Measurements from ENCODE around the gene CHD6.

The CHD6 gene

GRCh38 chr20:41393705-41394066 lies 224.5 kb downstream of the CHD6 start:
- H3K9me3 ChIP-seq (ENCODE audit: control insufficient read depth, insufficient read depth, low read length) = no peaks in the 10 kb centered on the region
- H3K27me3 ChIP-seq (ENCODE audit: control insufficient read depth, insufficient read depth, low read length) = no peaks in the 10 kb centered on the region
- no peak overlapping the region for H3K9ac ChIP-seq (ENCODE audit: low read depth, low read length)
- H3K4me3 ChIP-seq (ENCODE audit: low read depth, low read length) = no peak overlapping the region
- H3K36me3 ChIP-seq (ENCODE audit: control insufficient read depth, insufficient read depth, low read length) = no peaks in the 10 kb centered on the region
- H3K4me1 ChIP-seq (ENCODE audit: control insufficient read depth, insufficient read depth, low read length) = peaks cover 12% of the 10 kb centered on the region

GRCh38 chr20:41392871-41393704 lies 225.1 kb downstream of the CHD6 start:
- Histone ChIP-seq H3K4me3 (ENCODE audit: low read depth, low read length) (no peak overlapping the region), H3K9ac (ENCODE audit: low read depth, low read length) (no peak overlapping the region), H3K36me3 (ENCODE audit: control insufficient read depth, insufficient read depth, low read length) (no peaks in the 10 kb centered on the region), H3K27me3 (ENCODE audit: control insufficient read depth, insufficient read depth, low read length) (no peaks in the 10 kb centered on the region), H3K9me3 (ENCODE audit: control insufficient read depth, insufficient read depth, low read length) (no peaks in the 10 kb centered on the region), H3K4me1 (ENCODE audit: control insufficient read depth, insufficient read depth, low read length) (peaks cover 12% of the 10 kb centered on the region)

DNA sequence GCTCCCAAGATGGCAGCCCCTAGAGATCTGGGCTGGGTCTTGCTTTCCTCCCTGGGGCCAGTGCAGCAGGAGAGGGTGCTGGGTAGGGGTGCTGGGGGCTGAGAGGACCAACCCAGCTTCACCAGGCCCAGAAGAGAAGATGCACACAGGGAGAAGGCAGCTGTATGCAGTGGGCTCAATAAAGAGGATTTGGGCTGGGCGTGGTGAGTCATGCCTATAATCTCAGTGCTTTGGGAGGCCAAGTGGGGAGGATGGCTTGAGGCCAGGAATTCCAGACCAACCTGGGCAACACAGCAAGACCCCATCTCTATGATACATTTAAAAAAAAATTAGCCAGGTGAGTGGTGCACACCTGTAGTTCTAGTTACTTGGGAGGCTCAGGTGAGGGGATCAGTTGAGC lies 225.9 kb downstream of the CHD6 start:
- no peaks in the 10 kb centered on the region for H3K27me3 ChIP-seq (ENCODE audit: control insufficient read depth, insufficient read depth, low read length)

DNA sequence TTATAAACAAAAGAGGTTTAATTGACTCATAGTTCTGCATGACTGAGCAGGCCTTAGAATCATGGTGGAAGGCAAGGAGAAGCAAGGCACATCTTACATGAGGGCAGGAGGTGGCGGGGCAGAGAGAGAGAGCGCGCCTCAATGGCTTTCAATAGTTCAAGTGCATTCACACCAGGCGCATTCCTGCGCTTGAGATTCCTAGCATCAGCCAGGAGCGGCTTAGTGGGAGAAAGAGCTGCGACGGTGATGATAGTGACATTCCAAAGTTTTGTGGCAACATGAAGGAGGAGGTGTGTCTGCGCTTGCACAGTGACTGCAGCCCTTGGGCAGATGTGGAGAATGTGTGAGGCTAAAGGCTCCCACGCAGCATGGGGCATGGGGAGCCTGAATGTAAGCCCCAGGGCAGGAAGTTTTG lies 226.6 kb downstream of the CHD6 start:
- no peaks in the 10 kb centered on the region for H3K9me3 ChIP-seq (ENCODE audit: control insufficient read depth, insufficient read depth, low read length)
- H3K9ac ChIP-seq (ENCODE audit: low read depth, low read length) = no peak overlapping the region
- H3K27me3 ChIP-seq (ENCODE audit: control insufficient read depth, insufficient read depth, low read length) = no peaks in the 10 kb centered on the region
- H3K36me3 ChIP-seq (ENCODE audit: control insufficient read depth, insufficient read depth, low read length) = no peaks in the 10 kb centered on the region
- H3K4me3 ChIP-seq (ENCODE audit: low read depth, low read length) = no peak overlapping the region
- peaks cover 12% of the 10 kb centered on the region for H3K4me1 ChIP-seq (ENCODE audit: control insufficient read depth, insufficient read depth, low read length)

More for the DNA sequence above, 225.9 kb downstream of the CHD6 start:
- Histone ChIP-seq H3K9ac (ENCODE audit: low read depth, low read length) (no peak overlapping the region), H3K4me1 (ENCODE audit: control insufficient read depth, insufficient read depth, low read length) (peaks cover 12% of the 10 kb centered on the region), H3K36me3 (ENCODE audit: control insufficient read depth, insufficient read depth, low read length) (no peaks in the 10 kb centered on the region), H3K4me3 (ENCODE audit: low read depth, low read length) (no peak overlapping the region), H3K9me3 (ENCODE audit: control insufficient read depth, insufficient read depth, low read length) (no peaks in the 10 kb centered on the region)

DNA sequence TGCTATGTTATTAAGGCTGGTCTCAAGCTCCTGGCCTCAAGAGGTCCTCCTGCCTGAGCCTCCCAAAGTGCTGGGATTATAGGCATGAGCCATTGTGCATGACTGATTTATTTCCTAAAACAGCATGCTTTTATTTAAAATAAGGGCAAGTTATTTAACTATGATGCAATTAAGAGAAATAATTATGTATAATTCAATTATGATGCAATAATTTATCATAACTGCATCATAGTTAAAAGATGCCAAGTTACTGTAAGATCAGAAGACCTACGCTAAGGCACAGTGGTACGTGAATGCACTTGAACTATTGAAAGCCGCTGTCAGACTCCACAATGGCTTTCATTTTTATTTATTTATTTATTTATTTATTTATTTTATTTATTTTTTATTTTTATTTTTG lies 227.3 kb downstream of the CHD6 start:
- H3K9me3 ChIP-seq (ENCODE audit: control insufficient read depth, insufficient read depth, low read length) = no peaks in the 10 kb centered on the region
- no peak overlapping the region for H3K9ac ChIP-seq (ENCODE audit: low read depth, low read length)
- H3K36me3 ChIP-seq (ENCODE audit: control insufficient read depth, insufficient read depth, low read length) = no peaks in the 10 kb centered on the region
- H3K4me1 ChIP-seq (ENCODE audit: control insufficient read depth, insufficient read depth, low read length) = peaks cover 8% of the 10 kb centered on the region
- H3K4me3 ChIP-seq (ENCODE audit: low read depth, low read length) = no peak overlapping the region
- no peaks in the 10 kb centered on the region for H3K27me3 ChIP-seq (ENCODE audit: control insufficient read depth, insufficient read depth, low read length)

- H3K4me1 ChIP-seq (ENCODE audit: control insufficient read depth, insufficient read depth, low read length) = peaks cover 2% of the 10 kb centered on the region
- H3K36me3 ChIP-seq (ENCODE audit: control insufficient read depth, insufficient read depth, low read length) = no peaks in the 10 kb centered on the region
- no peaks in the 10 kb centered on the region for H3K27me3 ChIP-seq (ENCODE audit: control insufficient read depth, insufficient read depth, low read length)
- H3K4me3 ChIP-seq (ENCODE audit: low read depth, low read length) = no peak overlapping the region
- H3K9ac ChIP-seq (ENCODE audit: low read depth, low read length) = no peak overlapping the region
- no peaks in the 10 kb centered on the region for H3K9me3 ChIP-seq (ENCODE audit: control insufficient read depth, insufficient read depth, low read length)
Observed at GRCh38 chr20:41387444-41387851, 230.7 kb downstream of the CHD6 start.

DNA sequence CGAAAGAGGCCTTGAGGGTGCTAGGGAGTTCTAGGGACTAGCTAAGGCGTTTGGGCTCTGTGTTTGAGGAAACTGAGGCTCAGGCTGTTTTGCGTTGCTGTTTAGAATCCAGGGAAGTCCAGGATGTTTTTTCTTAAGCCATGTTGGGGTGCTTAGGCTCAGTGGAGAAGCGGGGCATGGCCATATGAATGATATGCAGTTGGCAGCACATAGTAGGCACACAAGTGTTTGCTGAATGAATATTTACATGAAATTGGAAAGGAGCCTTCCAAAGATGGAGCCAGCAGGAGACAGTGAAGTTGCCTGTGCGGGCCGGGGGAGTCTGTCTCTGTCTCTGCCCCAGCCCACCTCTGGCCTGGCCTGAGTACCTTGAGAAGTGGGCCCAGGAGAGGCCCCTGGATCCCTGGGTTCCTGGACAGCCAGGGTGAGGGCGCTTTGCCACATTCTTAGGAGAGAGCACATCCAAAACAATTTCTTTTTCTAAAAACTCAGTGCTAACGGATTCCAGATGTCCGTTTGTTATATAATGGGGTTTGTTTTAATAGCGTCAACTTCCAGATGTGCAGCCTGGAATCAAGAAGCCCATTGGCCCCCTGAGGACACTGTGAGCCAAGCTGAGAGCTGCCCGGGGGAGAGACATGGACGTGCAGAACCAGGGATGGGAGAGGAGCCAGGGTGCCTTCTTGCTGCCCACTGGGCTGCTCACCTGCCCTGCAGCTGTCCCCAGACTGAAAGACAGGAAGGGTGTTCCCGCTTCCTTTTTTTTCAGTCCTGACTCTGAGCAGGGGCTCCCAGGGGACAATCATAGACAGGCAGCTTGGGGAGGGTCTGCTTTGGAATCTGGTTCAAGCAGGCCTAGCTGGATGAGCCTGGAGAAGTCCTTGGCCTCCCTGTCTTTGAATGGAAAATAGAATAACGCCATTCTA lies 231.4 kb downstream of the CHD6 start:
- Histone ChIP-seq H3K4me3 (ENCODE audit: low read depth, low read length) (no peak overlapping the region), H3K27me3 (ENCODE audit: control insufficient read depth, insufficient read depth, low read length) (no peaks in the 10 kb centered on the region), H3K4me1 (ENCODE audit: control insufficient read depth, insufficient read depth, low read length) (peaks cover 1% of the 10 kb centered on the region), H3K36me3 (ENCODE audit: control insufficient read depth, insufficient read depth, low read length) (no peaks in the 10 kb centered on the region), H3K9ac (ENCODE audit: low read depth, low read length) (no peak overlapping the region), H3K9me3 (ENCODE audit: control insufficient read depth, insufficient read depth, low read length) (no peaks in the 10 kb centered on the region)

- H3K4me3 ChIP-seq (ENCODE audit: low read depth, low read length) = no peak overlapping the region
- H3K36me3 ChIP-seq (ENCODE audit: control insufficient read depth, insufficient read depth, low read length) = no peaks in the 10 kb centered on the region
- no peaks in the 10 kb centered on the region for H3K27me3 ChIP-seq (ENCODE audit: control insufficient read depth, insufficient read depth, low read length)
- H3K4me1 ChIP-seq (ENCODE audit: control insufficient read depth, insufficient read depth, low read length) = no peaks in the 10 kb centered on the region
- no peak overlapping the region for H3K9ac ChIP-seq (ENCODE audit: low read depth, low read length)
- H3K9me3 ChIP-seq (ENCODE audit: control insufficient read depth, insufficient read depth, low read length) = no peaks in the 10 kb centered on the region
Observed at GRCh38 chr20:41382791-41383305, 235.3 kb downstream of the CHD6 start.

DNA sequence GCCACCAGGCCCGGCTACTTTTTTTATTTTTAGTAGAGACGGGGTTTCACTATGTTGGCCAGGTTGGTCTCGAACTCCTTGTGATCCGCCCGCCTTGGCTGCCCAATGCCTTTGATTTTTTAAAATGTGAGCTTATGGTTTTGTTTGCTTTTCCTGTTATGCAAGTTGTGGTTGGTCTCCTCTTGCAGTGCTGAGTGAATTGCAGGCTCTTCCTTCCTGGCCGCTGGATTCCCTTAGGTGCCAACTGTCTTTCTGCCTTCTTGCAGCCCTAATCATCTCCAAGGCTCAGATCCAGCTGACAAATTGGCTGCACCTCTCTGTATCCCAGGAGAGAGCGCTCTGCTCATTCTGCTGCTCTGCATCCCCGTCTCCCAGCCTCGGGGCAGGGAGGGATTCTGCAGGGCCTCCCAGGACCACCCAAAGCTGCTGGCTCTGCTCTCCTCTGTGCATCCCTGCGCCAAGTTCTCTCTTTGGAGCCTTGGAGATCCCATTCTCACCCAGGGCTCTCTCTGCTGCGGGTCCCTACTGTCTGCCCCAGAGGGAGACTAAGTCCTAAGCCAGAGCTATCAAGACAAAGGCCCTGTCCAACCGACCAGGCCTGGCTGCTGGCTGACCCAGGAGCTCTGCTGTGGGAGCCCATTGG lies 237.5 kb downstream of the CHD6 start:
- H3K4me1 ChIP-seq (ENCODE audit: control insufficient read depth, insufficient read depth, low read length) = no peaks in the 10 kb centered on the region
- H3K9me3 ChIP-seq (ENCODE audit: control insufficient read depth, insufficient read depth, low read length) = no peaks in the 10 kb centered on the region
- no peak overlapping the region for H3K9ac ChIP-seq (ENCODE audit: low read depth, low read length)
- no peak overlapping the region for H3K4me3 ChIP-seq (ENCODE audit: low read depth, low read length)
- no peaks in the 10 kb centered on the region for H3K36me3 ChIP-seq (ENCODE audit: control insufficient read depth, insufficient read depth, low read length)
- no peaks in the 10 kb centered on the region for H3K27me3 ChIP-seq (ENCODE audit: control insufficient read depth, insufficient read depth, low read length)

- no peak overlapping the region for H3K4me3 ChIP-seq (ENCODE audit: low read depth, low read length)
- H3K9ac ChIP-seq (ENCODE audit: low read depth, low read length) = no peak overlapping the region
- no peaks in the 10 kb centered on the region for H3K9me3 ChIP-seq (ENCODE audit: control insufficient read depth, insufficient read depth, low read length)
- no peaks in the 10 kb centered on the region for H3K36me3 ChIP-seq (ENCODE audit: control insufficient read depth, insufficient read depth, low read length)
- no peaks in the 10 kb centered on the region for H3K4me1 ChIP-seq (ENCODE audit: control insufficient read depth, insufficient read depth, low read length)
- H3K27me3 ChIP-seq (ENCODE audit: control insufficient read depth, insufficient read depth, low read length) = no peaks in the 10 kb centered on the region
Observed at GRCh38 chr20:41379551-41379950, 238.6 kb downstream of the CHD6 start.

DNA sequence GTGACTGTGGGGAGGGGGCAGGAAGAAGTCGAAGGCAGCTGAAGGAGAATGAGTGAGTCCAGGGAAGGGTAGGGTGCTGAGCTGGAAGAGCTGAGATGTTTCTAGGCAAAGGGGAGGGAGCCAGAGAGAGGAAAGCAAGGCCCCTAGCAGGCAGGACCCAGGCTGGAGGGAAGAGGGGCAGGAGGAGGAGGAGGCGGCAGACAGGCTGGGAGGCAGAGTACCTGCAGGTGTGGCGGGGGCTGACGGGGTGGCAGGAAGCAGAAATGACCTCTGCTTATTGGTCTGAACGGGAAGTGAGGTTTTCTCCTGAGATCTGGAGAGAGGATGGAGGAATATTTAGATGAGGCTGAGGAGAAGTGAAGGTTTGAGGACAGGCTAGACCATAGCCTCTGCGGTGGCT lies 240.9 kb downstream of the CHD6 start:
- H3K9ac ChIP-seq (ENCODE audit: low read depth, low read length) = no peak overlapping the region
- H3K9me3 ChIP-seq (ENCODE audit: control insufficient read depth, insufficient read depth, low read length) = no peaks in the 10 kb centered on the region
- H3K4me1 ChIP-seq (ENCODE audit: control insufficient read depth, insufficient read depth, low read length) = no peaks in the 10 kb centered on the region
- no peaks in the 10 kb centered on the region for H3K27me3 ChIP-seq (ENCODE audit: control insufficient read depth, insufficient read depth, low read length)
- H3K36me3 ChIP-seq (ENCODE audit: control insufficient read depth, insufficient read depth, low read length) = no peaks in the 10 kb centered on the region
- H3K4me3 ChIP-seq (ENCODE audit: low read depth, low read length) = no peak overlapping the region

Data from iPS-15b (cell line).